Stimulated activated CD8-positive, alpha-beta memory T cell treated with anti-CD3 and anti-CD28 coated beads, Interleukin-7, amount 100 ng/mL, for 48 hours (primary cell): Measurements from ENCODE around the gene OTUD6A.

ENCODE experiments used
- DNase-seq, 2 donors: peaks; one replicate each; pipeline ENCODE4 v3.0.0-alpha.2; 2020; ENCODE audit warnings: low read depth in 1 of 2; ENCODE audit errors: extremely low read depth in 1 of 2

The OTUD6A gene

GRCh38 chrX:70062076-70062475, at the start of gene OTUD6A:
Gene OTUD6A (plus strand): TSS chrX:70062457. CDS start chrX:70062525, 68 bp downstream.
- no peak for DNase-seq

GRCh38 chrX:70012756-70013155, 49.5 kb upstream of the OTUD6A start:
- no peak for DNase-seq

GRCh38 chrX:70013466-70014381, 48.5 kb upstream of the OTUD6A start:
- DNase-seq, result no peak

- DNase-seq, result no peak
Observed at GRCh38 chrX:70016513-70016912, 45.7 kb upstream of the OTUD6A start.

GRCh38 chrX:70022616-70023015, 39.6 kb upstream of the OTUD6A start:
- DNase-seq, result no peak

GRCh38 chrX:70025464-70025863, 36.8 kb upstream of the OTUD6A start:
- DNase-seq, result no peak

- no peak for DNase-seq
Observed at GRCh38 chrX:70026112-70026850, 36.0 kb upstream of the OTUD6A start.

GRCh38 chrX:70026851-70027200, 35.4 kb upstream of the OTUD6A start:
- DNase-seq, result no peak

GRCh38 chrX:70029863-70030262, 32.4 kb upstream of the OTUD6A start:
- DNase-seq, result no peak

GRCh38 chrX:70030301-70030767, 31.9 kb upstream of the OTUD6A start:
- DNase-seq, result no peak

- DNase-seq, result no peak
Observed at GRCh38 chrX:70032792-70033191, 29.5 kb upstream of the OTUD6A start.

- peak; percentile 3 to 20 for DNase-seq
Observed at GRCh38 chrX:70033348-70034051, 28.8 kb upstream of the OTUD6A start.

GRCh38 chrX:70034646-70035045, 27.6 kb upstream of the OTUD6A start:
- DNase-seq, result no peak

GRCh38 chrX:70038515-70038914, 23.7 kb upstream of the OTUD6A start:
- no peak for DNase-seq

GRCh38 chrX:70038951-70039350, 23.3 kb upstream of the OTUD6A start:
- DNase-seq, result no peak

- DNase-seq, result no peak
Observed at GRCh38 chrX:70039758-70040157, 22.5 kb upstream of the OTUD6A start.

- DNase-seq, result no peak
Observed at GRCh38 chrX:70041993-70042392, 20.3 kb upstream of the OTUD6A start.

- DNase-seq, result no peak
Observed at GRCh38 chrX:70042399-70043371, 19.6 kb upstream of the OTUD6A start.

GRCh38 chrX:70043685-70044084, 18.6 kb upstream of the OTUD6A start:
- DNase-seq, result no peak
